ENCODE results near the gene FAM107B.

GRCh38 chr10:14560274-14560673 is 214.4 kb downstream of the FAM107B start:
- TF ChIP-seq CTCF (IDR thresholded peaks at IDR 0.05; ENCODE audit: extremely low read depth in 1 of 2, insufficient read depth in 1 of 2, low read depth in 1 of 2, low read length in 2 of 2), result peak; percentile 24
- TF ChIP-seq POLR2A (IDR thresholded peaks at IDR 0.05; ENCODE audit: low read depth, low read length), result no peak
- peak; percentile 88 for TF ChIP-seq JUN (IDR thresholded peaks at IDR 0.05; ENCODE audit: borderline replicate concordance, insufficient read depth, insufficient read length, low read depth)
- no peak for TF ChIP-seq EZH2 (IDR thresholded peaks at IDR 0.05; ENCODE audit: borderline replicate concordance, low read depth, low read length, severe bottlenecking)

Measured in endothelial cell of umbilical vein (primary cell).